Astrocyte of the cerebellum (primary cell): Measurements from ENCODE around the gene SRPK1.

Experiments used
- DNase-seq: peaks from one replicate; pipeline ENCODE4 v3.0.0-alpha.2; 2011; ENCODE audit warnings: low read depth
- H3K4me3 ChIP-seq: 2 replicates; pipeline ENCODE4 v1.5.1; 2011; ENCODE audit warnings: mild to moderate bottlenecking, low read depth, low read length, moderate library complexity
- CTCF ChIP-seq: IDR thresholded peaks from 2 replicates; pipeline ENCODE4 v1.5.1; 2012; ENCODE audit warnings: low read length, low read depth, moderate library complexity, mild to moderate bottlenecking; ENCODE audit errors: missing control alignments
- in situ Hi-C: cut with HindIII; loops from 2 replicates; pipeline ENCODE4 v1.10.0; 2017; ENCODE audit warnings: low sequenced_read_pairs

SRPK1 gene

GRCh38 chr6:35897486-35897885 is 23.4 kb downstream of the SRPK1 start:
- no peak for TF ChIP-seq CTCF
- no peak overlapping the region for H3K4me3 ChIP-seq
- no peak for DNase-seq
- in situ Hi-C loops: no loop called here

- no peak for TF ChIP-seq CTCF
- in situ Hi-C loops: no loop called here
- H3K4me3 ChIP-seq: no peak overlapping the region
- DNase-seq: no peak
Measured at GRCh38 chr6:35897036-35897435, 23.9 kb downstream of the SRPK1 start.

- H3K4me3 ChIP-seq: no peak overlapping the region
- DNase-seq: no peak
- TF ChIP-seq CTCF: no peak
- in situ Hi-C loops: no loop called here
Measured at GRCh38 chr6:35896228-35896627, 24.7 kb downstream of the SRPK1 start.

GRCh38 chr6:35895560-35895959 is 25.3 kb downstream of the SRPK1 start:
- H3K4me3 ChIP-seq: no peak overlapping the region
- no peak for DNase-seq
- TF ChIP-seq CTCF: no peak
- in situ Hi-C loops: no loop called here

GRCh38 chr6:35894776-35895175 is 26.1 kb downstream of the SRPK1 start:
- no peak for DNase-seq
- in situ Hi-C loops: no loop called here
- no peak for TF ChIP-seq CTCF
- no peak overlapping the region for H3K4me3 ChIP-seq

GRCh38 chr6:35893246-35893645 is 27.7 kb downstream of the SRPK1 start:
- DNase-seq: no peak
- no peak overlapping the region for H3K4me3 ChIP-seq
- in situ Hi-C loops: no loop called here
- no peak for TF ChIP-seq CTCF

GRCh38 chr6:35892482-35892881 is 28.4 kb downstream of the SRPK1 start:
- H3K4me3 ChIP-seq: no peak overlapping the region
- TF ChIP-seq CTCF: no peak
- DNase-seq: no peak
- in situ Hi-C loops: no loop called here
